KBM-7 (cell line): ENCODE data around the gene MTPN.
A peak's percentile ranks its signal among the peaks of the same experiment; 100 is the strongest.

Experiments
- DNase-seq: peaks from one replicate; pipeline ENCODE4 v3.0.0-alpha.2; 2015
- in situ Hi-C: fragments of 300-500 bp; cut with MboI; formaldehyde crosslinking; loops from 2 replicates; pipeline ENCODE4 v1.14.3; 2020; ENCODE audit warnings: low sequenced_read_pairs, low pct_unique_long_range_greater_than_20kb, mixed read lengths

Gene MTPN

DNA sequence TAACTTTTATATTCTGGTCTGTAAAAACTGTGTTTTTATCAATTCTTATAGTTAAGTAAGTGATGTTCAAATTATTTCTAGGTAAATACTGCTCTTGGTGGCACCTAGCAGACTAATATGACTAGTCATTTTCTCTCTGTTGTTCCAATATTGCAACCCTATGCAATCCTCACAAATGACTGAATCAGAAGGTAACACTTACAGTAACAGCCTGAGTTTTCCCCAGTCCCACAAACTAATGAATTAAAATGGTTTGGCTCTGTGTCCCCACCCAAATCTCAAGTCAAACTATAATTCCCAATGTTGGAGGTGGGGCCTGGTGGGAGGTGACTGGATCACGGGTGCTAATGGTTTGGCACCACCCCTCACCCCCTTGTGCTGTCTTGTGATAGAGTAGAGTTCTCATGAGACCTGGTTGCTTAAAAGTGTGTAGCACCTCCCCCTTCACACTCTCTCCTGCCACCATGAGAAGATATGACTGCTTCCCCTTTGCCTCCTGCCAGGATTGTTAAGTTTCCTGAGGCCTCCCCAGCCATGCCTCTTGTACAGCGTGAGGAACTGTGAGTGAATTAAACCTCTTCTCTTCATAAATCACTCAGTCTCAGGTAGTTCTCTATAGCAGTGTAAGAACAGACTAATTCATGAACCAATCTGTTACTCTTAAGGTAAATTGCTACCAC is 43.5 kb downstream of the MTPN start:
- peak; percentile 61 for DNase-seq
- in situ Hi-C loops, result no loop called here

DNA sequence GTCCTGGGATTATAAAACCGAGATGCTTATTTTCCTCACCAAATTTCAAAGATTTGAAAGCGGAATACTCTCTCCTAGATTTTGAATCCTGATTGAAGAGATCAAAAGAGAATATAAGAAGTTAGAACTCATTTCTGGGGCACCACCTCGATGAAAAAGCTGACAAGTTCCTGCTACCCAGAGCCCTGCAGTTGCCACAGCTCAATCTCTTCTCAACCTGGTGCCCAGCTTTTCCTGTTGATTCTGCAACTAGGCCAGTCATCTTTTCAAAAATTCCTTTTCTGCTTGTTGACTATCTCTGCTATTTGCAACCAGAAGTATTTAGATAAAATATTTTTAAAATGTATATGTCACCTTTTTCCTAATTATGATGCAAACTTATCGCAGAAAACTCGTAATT is 45.0 kb downstream of the MTPN start:
- in situ Hi-C loops, result no loop called here
- DNase-seq, result no peak

DNA sequence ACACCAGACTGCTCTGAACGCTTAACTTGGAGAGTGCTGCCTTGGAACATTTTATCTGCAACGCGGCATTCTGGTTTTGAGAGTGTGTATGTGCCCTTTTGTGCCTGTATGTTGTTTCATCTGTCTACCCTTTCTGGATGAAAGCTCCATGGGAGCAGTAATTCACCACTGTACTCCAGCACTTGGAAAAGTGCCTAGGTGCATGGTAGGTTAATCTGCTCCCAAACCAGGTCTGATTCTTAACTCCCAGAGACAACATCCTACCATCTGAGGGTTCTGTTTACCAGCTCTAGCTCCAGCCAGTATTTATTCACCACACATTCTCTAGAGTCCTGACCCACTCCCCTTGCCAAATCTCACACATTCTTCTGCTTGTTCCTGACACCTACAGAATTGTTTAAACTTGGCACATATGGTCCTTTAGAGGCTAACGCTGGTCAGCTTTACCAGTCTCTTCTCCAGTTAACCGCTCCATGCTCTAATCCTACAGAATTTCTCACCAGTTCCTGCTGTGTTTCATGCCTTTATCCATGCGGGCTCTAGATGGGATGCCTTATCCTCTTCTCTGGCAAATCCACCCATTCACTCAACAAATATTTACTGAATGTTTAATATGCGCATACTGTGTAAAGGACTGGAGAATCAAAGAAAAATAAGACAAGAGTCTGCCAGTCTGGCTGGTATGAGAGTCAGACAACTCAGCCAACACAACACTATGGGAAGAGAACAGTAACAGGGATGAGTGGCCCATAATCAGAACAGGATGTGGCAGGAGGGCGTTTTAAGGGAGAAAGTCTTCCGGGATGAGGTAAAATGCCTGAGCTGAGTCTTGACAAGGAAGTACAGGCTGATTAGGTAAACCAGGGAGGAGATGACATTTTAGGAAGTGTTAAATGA is 46.3 kb downstream of the MTPN start:
- no peak for DNase-seq
- in situ Hi-C loops, result no loop called here

DNA sequence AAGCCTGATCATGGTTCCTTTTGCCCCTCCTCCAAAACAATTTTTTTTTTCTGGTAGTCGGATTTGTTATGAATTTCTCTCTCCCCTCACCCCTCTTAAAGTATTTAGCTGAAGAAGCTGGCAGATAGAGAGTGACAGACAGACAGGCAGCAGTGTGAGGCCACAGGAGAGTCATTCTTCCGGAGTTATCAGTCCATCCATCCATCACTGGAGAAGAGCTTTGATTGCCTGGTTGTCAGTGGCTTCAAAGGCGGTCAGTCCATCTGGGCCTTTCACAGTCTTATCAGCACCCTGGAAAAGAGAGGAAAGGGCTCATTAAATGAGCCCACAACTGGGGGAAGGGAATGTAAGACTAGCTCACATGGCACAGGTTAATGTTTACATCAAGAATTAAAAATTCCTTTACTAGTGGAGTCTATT is 47.4 kb downstream of the MTPN start:
- no peak for DNase-seq
- in situ Hi-C loops, result no loop called here

DNA sequence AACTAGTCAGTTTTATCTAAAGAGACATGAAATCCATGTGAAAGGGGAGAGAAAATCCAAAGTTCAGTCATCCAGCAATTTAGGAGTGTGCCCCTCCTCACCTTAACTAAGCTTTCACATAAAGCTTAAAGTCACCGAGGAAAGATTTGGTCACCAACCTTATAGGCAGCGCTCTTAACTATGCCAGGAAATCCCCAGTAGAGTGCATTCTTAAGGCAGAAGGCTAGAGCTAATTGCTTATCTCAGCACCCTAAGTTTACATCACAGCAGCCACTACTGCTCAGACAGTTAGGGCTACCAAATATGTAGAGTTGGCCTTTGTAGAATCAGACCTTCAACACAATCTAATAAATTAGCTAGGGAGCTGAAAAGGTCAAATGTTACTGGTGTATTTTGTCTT is 47.9 kb downstream of the MTPN start:
- no peak for DNase-seq
- in situ Hi-C loops, result no loop called here

DNA sequence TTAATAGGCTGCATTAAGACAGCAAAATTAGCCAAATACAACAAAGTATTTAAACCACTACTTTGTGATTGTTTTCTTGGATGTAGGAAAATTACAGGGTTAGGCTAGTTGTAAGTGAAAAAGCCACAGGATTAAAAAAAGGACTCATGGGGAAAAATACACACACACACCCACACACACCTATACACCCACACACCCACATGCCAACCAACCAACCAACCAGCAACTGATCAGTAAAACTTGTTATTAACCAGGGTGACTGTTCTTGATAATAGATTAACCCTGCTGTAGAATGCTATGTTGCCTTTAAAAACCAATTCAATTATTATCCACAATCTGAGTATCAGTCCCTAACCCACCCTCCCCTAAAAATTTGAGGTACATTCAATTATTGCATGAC is 49.0 kb downstream of the MTPN start:
- no peak for DNase-seq
- in situ Hi-C loops, result no loop called here

DNA sequence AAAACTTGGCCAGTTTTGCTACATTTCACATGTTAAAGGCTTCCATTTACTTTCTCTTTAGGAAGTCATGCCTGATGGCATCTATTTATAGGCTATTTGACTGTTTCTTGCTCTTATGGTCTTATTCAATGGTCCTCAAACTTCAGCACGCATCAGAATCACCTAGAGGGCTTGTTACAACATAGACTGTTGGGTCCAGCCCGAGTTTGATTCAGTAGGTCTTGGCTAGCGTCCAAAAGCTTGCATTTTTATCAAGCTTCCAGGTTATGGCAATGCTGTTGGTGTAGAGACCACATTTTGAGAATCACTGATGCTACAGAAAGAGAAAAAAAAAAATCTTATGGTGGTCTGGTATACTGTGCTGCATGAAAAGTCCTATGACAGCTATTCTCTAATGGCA is 51.9 kb downstream of the MTPN start:
- in situ Hi-C loops, result no loop called here
- DNase-seq, result no peak

DNA sequence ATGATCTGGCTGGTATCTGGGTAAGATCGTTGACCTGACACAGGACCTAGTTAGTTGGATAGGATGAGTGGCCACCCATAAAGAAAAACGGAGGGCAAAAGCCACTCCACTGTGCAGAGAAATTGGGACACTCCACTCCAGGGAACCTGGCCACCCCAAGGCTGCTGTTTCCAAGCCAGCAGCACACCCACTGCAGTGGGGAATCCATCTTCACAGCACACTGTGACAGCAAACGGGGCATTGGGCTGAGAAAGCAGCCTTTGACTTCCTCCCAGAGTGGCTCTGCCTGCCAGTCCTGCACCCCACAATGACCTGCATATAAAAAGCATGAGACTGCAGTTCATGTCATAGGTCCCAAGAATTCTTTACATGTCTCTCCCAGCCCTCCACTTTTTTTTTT is 52.9 kb downstream of the MTPN start:
- in situ Hi-C loops, result no loop called here
- DNase-seq, result no peak

DNA sequence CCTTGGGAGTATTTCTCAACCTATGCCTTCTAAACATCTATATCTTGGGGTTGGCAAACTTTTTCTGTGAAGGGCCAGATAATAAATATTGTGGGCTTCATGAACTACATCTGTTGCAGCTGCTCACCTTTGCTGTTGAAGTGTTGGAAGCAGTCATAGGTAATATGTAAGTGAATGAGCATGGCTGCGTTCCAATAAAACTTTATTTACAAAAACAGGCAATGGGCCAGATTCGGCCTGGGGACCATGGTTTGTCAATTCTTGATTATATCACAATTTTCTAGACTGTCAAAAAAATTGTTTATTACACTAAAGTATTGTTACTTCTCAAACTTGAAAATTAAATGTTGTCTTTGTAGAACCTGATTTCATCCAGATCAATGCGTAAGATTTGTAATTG is 54.9 kb downstream of the MTPN start:
- no peak for DNase-seq
- in situ Hi-C loops, result no loop called here

DNA sequence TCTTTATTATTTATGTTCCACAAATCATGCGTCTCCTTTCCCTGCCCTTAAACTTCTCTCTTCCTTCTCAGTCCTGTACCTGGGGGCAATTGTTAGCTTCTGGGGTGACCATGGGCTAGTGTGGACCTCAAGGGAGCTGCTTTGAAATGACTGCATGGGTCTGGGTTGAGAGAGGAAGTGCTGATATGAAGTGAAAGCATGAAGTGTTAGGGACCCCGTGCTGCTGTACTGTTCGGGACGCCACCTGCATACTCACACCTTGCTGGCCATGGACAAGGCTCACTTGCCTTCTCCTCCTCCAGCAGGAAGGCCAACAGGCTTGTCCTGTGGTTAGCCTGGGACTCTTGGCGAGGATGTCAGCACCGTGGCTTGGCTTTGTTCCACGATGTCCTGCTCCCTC is 56.7 kb downstream of the MTPN start:
- DNase-seq, result no peak
- in situ Hi-C loops, result no loop called here

DNA sequence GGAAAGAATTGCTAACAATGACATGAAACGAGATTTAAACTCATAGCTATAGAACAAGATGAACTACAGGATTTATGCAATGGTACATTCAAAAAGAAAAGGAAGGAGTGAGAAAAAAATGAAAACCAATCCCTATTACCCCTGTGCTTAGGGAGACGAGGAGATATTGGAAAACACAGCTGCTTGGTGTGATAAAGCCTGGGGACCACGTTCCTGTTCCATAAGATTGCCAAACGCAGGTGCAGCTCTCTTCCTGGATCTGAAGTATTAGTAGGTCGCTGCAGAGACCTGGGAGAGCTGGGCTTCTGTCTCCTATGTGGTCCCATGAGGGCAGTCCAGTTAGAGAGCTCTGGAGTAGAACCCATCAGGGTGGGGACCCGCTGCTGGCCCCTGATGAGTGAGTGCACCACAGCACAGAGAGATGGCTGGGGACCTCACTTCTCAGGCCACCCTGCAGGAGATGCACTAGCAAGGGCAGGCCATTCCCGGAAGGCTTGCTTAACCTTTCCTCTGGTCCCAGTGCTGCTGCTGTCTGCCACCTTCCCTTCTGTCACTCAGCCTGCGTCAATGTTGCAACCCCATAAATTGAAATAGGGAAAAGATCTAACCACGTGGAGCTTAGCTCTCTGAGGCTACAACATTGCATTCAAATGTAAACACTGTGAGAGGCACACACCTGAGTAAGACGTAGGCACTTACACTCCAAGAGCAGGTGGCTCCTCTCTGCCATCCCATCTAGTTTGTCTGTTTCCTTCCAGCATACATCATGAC is 57.9 kb downstream of the MTPN start:
- no peak for DNase-seq
- in situ Hi-C loops, result no loop called here

DNA sequence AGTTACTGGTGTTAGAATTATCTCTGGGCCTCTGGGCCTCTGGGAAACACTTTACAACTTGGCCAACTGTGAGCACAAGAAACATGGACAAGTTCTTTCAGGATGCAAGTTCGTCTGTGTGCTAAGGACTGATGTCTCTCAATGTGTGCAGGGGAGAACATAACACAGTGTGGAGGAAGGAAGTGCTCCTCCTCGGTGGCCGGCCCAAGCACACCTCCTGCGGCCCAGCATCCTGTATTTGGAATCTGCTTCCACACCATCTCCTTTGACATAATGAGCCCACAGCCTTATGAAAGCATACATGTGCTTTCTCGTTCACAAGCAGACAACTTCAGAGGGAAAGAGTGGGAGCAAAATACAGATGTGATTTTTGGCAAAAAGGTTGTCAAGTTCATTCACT is 59.0 kb downstream of the MTPN start:
- in situ Hi-C loops, result no loop called here
- no peak for DNase-seq

DNA sequence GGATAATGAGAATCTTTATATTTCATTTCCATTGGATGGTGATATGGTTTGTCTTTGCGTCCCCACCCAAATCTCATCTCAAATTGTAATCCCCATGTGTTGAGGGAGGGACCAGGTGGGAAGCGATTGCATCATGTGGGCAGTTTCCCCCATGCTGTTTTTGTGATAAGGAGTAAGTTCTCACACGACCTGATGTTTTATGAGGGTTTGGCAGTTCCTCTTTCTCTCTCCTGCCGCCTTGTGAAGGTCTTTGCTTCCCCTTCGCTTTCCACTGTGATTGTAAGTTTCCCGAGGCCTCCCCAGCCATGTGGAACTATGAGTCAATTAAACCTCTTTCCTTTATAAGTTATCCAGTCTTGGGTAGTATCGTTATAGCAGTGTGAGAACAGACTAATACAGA is 59.4 kb downstream of the MTPN start:
- in situ Hi-C loops, result no loop called here

DNA sequence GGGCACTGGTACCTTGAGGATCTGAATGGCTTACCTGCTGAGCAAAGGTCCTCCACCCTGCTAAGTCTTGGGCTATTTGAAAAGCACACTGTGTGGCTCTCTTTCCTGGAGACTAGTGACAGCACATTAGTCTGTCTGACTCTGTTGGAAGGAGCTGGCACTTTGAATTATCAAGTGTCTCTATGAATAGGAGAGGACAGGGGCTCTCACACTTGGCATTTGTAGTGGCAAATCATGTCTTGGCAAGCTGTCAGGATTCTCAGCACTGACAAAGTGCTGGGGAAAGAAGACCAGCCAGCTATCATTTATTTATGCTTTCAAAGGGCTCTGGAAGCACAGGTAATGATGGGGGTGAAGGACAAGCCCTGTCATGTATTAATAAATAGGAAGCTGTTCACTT is 62.8 kb downstream of the MTPN start:
- in situ Hi-C loops, result no loop called here
- no peak for DNase-seq

More for the DNA sequence above, 59.4 kb downstream of the MTPN start:
- DNase-seq, result peak; percentile 97

DNA sequence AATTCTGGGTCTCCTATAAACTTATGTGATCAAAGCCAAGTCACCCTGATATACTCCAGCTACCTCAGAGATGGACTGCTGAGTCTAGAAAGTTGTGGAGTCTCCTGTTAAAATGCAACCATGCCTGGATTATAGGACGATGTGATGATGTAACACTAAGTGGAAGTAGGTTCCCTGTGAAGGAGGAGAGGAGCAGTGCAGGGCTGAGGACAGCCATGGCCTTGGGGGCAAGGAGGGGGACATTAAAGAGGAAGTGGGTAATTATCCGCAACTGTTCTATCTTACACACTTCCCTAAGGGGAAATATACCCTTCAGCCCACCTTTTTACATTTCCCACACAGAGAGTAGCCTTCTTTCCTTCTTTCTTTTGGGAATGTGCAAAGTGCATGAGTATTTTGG is 63.8 kb downstream of the MTPN start:
- peak; percentile 73 for DNase-seq
- in situ Hi-C loops, result no loop called here

DNA sequence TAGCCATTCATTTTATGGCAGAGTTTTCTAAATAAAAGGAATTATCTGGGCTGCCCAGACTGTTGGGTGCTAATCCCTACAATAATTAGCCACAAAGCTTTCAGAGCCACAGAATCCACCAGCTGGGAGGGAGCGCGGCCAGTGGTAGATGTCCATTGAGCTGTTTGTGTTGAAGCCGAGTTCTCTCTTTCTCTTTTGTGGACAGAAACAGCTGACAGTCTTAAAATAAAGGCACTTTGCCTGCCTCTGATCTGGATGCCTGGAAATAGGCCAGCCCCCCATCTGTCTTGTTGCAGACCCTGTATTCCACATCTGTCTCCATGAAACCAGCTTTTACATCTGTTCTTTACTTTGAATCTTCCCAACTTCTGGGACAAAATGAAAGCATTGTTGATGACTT is 66.1 kb downstream of the MTPN start:
- in situ Hi-C loops, result no loop called here
- no peak for DNase-seq

DNA sequence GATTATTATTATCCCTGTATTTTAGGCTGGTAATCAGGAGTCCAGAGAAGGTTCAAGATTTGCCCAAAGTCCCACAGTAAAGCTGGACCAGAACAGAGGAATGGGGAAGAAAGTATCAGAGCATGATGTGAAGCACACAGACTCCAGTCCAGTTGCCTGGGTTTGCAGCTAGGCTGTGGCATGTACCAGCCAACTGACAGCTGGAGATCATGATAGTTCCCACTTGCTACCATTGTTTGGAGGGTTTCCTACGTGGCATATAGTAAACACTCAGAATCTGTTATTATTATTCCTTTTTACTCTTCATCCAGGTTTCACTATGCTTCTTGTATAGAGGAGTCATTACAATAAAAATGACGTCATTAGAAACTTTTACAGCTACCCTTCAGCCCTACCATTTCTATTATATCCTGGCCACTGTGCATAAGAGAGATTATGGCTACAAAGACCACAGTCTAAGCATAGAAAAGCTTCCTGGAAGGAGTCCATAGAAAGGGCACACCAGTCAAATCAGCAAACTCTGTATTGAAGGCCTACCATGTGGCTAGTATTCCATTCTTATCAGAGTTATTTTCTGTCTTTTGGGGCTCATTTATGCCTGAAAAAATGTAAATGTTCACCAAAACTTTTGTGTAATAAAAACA is 66.6 kb downstream of the MTPN start:
- DNase-seq, result no peak
- in situ Hi-C loops, result no loop called here

DNA sequence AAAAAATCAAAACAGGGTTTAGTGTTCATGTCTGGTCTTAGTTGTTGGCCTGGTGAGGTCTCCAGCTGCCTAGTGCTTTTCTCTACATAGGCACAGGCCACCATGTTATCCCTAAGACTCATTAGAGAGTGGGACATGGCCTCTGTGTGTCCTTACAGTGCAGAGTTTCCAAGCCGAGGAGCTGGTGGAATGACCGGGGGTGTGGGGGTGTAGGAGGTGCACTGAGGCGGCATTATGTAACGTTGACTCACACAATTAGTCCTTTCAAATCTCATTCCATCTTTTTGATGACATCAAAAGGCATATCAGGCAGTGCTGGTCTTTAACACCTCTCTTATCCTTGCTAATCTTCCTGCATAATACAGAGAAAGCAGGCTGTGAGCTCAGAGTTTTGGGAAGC is 71.3 kb downstream of the MTPN start:
- DNase-seq, result no peak
- in situ Hi-C loops, result no loop called here

DNA sequence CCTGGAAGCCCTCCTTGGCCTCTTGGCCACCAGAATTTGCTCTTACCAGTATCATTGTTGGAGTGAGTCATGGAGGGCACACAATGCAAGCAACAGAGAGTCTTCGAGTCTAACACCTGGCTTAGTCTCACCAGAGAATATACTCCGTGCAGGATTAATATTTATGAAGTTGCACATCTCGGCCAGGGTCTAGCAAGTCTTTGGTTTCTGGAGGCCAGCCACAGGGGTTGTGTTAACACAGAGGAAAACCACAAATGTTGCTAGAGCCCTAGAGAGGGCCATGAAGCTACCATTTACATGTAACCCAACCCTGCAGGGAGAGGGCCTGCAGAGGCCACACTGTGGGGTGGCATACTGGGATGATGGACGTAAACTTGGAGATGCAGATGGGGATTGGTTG is 71.8 kb downstream of the MTPN start:
- in situ Hi-C loops, result no loop called here
- DNase-seq, result no peak

DNA sequence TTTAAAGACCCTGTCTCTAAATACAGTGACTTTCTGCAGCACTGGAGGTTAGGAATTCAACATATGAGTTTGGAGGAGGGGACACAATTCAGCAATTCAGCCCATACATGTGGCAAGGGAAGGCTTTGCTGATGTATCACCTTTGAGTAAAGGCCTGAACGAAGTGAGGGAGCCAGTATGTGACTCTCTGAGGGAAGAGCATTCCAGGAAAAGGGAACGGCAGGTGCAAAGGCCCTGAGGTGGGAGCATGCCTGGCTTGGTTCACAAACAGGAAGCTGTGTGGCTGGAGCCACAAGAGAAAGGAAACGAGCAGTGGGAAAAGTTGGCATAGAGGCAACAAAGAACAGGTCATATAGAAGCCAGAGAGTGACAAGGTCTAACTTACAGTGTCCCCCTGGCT is 72.9 kb downstream of the MTPN start:
- in situ Hi-C loops, result no loop called here
- no peak for DNase-seq
